IPS DF 4.7 (cell line): Measurements from ENCODE around the gene ACER2.

Experiments
- DNase-seq: peaks from one replicate; pipeline ENCODE4 v3.0.0-alpha.2; 2013; ENCODE audit warnings: low spot score; ENCODE audit errors: extremely low read depth

ACER2 gene

DNA sequence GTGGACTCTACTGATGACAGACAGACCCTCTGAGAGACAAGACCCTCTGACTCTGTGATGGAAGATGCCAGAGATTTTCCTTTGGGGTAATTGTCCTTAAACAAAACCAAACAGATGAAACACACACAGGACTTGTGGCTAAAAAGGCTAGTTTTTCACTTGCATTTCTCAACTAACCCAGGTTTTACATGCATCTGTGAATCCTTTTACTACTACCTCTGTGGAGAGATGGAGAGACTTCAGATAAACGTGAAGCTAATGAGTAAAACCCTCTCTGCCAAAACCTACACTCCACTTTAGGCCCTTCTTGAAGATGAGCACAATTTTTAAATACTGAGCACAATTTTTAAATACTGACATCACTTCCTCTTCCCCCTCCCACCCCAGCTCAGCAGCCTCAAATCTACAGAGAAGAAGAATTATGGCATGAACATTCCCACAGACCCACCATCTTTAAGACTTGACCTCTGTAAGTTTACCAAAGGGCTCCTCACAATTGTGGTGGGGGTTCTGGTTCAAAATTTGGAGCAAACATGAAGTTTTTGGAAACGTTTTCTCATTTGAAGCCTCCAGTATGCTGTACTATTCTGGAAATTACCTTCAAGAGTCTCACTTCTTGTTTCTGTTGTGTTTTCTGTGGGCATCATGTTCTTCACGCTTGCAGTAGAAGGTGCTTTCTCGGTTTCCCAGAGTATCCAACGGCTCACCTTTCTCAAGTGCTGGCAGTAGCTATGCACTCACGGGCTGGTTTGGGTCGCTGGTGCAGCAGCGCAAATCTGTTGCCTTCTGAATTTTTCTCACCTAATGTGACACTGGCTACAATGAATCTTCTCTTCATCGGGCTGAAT lies 42.7 kb downstream of the ACER2 start:
- no peak for DNase-seq

DNA sequence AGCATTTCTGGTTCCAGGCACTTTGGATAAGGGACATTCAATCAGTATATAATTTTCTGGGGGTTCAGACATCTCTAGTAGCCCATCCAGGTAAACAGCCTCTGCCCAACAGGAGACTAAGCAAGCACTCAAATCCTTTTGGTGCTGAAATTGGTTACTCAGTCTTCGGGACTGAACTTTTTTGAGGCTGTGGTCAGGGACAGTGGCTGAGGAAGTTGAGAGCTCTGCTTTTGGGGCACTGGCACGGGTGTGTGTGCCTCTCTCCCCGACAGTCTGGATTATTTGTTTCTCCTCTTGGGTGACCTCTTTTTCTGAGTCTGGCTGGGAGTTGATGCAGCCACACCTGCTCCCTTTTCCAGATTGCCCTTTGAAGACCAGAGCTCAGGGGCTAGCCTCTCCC lies 47.6 kb downstream of the ACER2 start:
- DNase-seq = no peak

DNA sequence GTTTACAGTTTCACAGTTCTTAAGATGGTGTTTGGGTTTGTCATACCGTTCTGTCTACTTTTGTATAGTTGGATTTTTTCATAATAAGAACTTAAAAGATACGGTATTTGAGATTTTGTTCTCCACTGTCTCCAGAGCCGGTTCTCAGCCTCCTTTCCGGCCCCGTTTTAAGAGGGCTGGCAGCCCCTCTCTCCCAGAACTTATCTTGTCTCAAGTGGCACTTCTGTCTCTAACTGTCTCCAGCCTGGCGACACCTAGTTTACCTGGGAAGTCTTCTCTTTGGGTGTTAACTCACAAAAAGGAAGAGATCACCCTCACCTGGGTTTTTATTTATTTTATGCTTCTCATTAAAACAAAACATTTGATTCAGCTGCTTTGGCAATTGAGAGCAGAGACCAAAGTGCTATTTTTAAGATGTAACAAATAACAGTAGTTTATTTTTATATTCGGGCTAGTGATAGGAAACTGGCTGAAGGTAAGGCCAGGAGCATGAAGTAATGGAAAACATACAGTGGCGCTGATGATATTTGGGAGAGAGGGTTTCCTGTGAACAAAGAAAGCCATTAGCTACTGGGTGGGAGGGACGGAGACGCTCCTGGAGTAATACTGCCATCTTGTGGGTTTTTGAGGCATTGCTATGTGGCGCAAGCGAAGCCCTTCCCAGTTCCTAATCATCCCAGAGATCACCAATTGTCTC lies 48.3 kb downstream of the ACER2 start:
- DNase-seq = peak; percentile 82

DNA sequence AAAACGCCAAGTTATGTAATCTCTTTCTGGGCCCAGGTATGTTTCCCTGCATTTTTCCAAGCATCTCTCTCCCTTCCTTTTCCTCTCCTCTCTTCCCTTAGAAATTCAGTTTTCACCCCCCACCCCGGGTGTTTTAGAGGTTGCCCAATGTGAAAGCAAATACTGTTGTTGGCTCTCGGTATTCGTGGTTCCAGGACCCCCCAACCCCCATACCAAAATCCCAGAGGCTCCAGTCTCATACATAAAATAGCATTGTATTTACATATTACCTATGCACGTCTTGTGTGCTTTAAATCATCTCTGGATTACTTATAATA lies 48.8 kb downstream of the ACER2 start:
- no peak for DNase-seq

DNA sequence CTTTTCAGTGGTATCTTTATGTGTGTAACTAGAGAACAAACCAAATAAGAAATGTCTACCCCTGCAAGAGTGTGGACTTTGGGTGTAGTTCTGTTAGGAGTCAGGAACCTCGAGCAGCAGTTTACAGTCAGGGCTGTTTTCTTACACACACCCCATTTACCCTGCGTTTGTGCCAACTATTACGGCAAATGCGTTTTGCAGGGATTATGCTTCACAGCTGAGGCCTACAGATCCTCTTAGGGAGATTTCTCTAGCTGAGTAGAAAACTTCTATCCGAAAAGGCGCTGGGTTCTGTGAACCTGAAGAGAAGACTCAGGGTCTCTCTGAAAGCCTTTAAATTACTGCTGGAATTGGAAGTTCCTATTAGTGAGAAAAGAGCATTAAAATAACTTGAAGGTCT lies 51.4 kb downstream of the ACER2 start:
- DNase-seq = no peak

DNA sequence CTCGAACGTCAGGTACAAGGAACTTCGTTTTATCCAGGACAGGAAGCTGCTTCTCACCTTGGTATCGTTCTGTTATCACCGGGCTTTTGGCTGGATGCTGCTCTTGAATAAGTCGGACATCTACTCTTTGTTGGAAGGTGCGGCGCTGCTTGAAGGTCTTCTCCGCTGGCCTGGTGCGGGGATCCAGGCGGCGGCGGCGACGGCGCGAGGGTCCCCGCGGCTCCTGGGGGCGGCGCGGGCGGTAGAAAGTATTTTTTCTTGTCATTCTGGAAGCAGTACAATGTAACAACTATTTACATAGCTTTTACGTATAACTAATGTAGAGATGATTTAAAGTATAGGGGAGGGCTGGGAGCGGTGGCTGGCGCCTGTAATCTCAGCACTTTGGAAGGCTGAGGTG lies 52.3 kb downstream of the ACER2 start:
- no peak for DNase-seq

DNA sequence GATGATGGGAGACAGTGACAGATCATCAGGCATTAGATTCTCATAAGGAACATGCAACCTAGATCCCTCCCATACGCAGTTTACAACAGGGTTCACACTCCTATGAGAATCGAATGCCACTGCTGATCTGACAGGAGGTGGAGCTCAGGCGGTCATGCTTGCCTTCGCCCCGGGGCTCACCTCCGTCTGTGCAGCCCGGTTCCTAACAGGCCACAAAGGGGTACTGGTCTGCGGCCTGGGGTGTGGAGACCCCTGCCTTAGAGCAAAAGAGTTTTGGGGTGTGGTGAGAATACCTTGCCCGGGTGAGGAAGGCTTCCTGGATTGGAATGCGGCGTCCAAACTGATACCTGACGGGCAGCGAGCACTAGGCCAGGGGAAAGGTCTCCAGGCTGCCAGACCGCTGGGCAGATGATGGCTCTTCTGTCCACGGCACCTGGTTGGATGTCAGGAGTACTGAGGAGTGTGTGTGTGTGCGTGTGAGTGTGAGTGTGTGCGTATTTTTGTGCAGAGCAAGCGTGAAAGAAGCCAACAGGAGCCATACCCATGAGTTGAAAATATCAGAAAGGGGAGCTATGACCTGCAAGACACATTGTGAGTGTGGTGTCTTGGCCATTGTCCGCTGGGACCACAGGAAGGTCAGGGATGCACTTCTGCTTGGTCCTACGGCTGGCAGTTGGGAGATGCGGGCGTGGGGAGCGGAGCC lies 55.4 kb downstream of the ACER2 start:
- no peak for DNase-seq

DNA sequence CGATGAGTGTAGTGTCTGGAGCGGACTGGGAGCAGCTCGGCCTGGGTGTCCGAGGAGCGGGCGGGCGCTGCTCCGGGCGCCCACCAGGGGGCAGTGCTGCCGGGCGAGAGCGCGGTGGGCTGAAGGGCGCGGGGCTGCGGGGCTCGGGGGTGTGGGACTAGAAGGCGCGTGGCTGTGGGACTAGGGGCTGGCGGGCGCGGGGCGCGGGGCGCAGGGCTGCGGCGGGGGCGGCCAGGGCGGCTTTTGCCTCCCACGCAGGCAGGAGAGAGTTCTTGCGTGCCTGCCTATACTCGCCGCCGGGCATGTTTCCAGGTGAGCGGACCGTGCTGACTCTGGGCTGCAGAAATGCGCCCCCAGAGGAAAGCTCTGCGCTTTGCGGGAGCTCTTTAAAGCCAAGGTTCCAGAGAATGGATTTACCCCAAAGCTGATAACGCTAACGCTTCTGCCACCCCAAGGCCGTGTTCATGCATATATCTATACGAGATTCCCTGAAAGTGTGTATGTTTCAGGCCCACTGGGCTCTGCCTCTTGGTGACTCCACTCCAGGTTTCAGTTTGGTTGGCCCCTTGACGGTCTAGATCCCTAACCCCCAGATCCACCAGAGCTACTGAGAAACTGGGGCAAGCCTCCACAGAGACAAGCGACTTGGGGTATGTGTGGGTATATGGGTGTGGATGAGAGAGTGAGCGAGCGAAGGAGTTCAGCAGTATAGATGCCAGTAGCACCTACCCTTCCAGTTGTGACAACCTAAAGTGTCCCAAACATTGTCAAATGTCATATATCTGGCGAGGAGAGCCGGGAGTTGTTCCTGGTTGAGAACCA lies 56.2 kb downstream of the ACER2 start:
- no peak for DNase-seq

DNA sequence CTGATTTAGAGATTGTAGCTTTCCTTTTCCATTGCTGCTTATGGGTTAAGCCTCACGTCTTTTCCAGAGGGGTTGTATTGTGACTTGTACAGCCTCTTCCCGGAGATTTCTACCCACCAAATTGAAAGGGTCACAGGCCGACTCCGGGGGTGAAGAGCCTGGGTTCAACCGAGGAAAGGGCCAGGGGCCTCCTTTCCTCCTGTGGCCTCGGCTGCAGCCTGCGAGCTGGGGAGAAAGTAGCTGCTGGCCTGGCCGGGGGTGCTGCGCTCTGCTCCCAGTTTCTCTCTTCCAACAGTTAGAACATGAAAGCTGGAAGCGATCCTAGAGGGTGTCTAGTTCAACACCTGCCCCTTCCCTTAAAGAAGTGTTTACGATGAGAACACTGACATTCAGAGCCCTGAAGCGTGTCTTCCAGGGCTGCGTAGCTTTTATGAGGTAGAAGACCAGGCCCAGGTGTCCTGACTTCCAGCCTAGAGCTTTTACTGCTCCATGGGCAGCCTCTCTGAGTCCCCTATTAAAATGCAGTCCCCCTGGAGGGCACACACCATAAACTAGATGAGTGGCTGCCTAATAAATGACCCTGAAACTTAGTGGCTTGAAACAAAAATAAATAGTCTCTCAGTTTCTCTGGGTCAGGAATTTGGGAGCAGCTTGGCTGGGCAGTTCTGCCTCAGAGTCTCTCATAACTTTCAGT lies 56.9 kb downstream of the ACER2 start:
- DNase-seq = no peak

DNA sequence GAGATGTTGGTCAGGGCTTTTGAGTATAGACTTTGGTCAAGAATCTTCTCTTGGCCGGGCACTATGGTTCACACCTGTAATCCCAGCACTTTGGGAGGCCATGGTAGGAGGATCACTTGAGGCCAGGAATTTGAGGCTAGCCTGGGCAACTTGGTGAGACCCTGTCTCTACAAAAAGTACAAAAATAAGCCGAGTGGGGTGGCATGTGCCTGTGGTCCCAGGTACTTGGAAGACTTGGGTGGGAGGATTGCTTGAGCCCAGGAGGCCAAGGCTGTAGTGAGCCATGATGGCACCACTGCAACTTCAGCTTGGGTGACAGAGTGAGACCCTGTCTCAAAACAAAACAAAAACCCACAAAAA lies 57.5 kb downstream of the ACER2 start:
- no peak for DNase-seq

DNA sequence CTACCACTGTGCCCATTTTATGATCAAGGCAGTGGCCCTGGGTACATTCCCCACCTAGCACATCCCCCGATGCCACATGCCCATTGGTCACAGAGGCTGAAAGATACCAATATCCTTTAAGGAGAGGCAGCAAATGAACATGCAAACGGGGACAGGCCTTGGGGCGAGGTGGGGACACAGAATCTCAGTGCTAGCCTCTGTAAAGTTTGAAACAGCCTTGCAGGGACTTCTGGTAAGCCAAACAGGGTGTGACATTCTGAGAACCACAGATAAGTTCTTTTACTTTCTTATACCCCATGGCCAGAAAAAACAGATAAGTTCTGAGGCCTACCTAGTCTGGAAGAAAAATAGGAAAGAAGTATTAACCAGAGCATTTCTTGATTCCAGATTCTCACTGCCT lies 60.5 kb downstream of the ACER2 start:
- DNase-seq = no peak

DNA sequence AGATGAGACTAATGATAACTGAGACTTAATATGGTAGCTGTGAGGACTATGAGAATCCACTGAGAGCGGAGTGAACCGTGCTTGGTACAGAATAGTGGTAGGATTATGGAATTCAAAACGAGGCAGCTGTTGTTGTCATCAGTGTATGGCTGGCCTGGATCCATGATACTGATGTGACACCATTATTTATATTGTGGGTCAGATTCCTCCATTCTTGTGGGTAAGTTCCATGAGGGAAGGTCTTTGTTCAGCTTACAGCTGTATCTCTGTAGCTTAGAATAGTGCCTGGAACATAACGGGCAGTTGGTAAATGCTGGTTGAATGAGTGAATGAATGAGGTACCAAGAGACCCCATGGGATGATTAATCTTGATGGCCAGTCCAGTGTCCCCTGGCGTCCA lies 61.8 kb downstream of the ACER2 start:
- no peak for DNase-seq

DNA sequence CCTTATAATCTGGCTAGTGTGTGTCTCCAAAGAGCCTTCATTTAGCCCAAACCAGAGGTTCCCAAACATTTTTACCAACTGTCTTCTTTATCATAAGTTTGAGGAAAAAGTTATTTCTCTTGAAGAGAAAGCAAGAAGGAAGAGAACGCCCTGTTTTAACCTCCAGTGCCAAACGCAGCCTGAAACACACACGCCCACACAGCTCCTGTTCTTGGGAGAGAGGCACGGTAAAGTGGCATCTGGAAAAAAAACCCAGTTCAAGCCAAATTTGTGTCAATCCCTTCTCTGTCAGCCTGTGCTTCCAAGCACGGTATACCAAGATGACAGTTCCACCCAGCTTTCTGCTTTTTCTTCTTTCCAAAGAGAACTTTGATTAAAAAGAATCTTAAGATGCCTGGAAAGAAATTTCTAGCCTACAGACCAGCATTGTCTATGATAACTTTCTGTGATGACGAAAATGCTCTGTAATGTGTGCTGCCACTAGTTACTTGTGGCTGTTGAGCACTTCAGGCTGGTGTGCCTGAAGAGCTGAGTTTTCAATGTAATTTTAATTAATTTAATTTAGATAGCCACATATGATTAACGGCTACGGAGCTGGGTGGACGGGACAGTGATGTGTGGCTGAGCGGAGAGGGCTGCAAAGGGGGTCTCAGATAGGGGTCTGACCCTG lies 62.3 kb downstream of the ACER2 start:
- no peak for DNase-seq

DNA sequence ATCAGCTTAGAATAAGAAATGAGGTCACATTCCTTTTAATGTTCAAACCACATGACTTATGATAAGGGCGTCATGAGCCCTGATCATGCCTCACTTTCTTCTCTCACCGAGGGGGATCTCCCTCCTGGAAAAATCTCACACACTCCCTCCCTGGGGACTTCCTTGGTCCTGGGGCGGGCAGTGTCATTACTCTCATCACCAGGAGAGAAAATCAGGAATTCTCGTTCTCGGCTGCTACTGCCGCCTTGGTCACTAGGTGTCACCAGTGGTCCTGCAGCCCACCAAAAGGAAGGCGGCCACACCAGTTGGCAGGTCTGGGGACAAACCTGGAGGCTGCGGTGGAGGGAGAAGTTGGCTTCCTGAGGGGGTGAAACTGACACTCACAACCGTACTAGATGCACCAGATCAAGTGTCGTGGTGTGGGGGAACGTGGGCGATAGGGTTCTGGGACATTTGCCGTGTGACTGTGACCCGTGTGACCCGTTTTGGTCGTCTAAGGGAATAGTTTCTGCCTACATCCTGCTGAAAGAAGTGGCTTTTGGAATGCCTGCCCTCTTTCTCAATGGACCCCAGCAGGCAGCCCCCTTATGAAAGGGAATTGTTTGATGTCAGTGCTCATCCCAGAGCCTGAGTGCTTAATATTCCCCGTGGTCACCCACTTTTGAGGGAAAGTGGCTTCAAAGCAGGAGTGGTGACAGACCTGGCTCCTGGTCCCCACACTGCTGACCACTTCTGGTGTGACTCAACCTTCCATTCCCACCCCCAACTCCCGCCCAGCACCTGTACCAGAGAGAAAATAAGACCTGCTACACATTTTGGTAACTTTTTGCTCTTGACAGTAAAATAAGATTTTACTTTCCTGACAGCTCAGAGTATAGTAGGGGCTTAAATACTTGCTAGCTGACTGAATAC lies 63.2 kb downstream of the ACER2 start:
- no peak for DNase-seq

DNA sequence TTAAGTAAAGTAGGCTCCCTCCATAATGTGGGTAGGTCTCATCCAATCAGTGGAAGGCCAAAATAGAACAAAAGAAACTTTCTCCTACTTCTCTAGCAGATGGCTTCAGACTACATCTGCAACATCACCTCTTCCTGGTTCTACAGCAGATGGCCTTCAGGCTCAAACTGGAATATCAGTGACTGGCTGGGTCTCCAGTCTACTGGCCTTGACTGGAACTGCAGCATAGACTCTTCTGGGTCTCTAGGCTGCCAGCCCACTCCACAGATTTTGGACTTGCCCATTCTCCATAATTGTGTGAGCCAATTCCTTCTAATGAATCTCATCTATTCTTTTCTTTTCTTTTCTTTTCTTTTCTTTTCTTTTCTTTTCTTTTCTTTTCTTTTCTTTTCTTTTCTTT lies 64.8 kb downstream of the ACER2 start:
- no peak for DNase-seq

DNA sequence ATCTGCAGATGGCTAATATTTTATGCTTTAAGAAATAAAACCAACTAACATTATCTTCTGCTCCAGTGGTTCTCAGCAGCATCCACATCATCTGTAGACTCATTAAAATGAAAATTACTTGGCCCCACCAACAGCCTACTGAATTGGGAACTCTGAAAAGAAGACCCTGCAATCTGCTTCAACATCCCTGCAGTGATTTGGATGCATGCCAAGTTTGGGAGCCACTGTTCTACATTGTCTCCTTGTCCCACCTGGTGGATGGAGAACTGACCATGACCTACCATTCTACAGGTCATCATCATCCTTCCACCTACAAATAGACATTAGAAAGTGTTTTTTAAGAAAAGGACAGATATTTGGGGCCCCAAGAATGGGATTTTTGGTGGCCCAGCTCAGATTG lies 71.1 kb downstream of the ACER2 start:
- no peak for DNase-seq

DNA sequence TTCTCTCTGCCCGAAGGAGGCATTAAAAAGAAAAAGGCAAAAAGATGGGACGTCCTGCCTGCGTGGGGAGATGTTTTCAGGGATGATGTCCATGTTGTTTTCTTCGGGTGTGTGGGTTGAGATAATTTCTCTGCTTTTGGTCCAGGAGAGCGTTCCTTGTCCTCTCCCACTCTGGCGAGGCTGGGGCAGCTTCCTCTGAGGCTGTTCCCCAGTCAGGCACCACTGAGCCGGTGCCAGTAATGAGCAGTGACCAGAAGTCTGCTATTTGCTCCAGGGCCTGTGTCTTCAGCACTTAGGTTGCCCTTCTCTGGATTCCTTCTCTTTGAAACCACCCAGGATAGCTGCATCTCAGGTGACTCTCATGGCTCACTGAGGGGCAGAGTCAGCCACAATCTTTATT lies 71.5 kb downstream of the ACER2 start:
- DNase-seq = no peak

DNA sequence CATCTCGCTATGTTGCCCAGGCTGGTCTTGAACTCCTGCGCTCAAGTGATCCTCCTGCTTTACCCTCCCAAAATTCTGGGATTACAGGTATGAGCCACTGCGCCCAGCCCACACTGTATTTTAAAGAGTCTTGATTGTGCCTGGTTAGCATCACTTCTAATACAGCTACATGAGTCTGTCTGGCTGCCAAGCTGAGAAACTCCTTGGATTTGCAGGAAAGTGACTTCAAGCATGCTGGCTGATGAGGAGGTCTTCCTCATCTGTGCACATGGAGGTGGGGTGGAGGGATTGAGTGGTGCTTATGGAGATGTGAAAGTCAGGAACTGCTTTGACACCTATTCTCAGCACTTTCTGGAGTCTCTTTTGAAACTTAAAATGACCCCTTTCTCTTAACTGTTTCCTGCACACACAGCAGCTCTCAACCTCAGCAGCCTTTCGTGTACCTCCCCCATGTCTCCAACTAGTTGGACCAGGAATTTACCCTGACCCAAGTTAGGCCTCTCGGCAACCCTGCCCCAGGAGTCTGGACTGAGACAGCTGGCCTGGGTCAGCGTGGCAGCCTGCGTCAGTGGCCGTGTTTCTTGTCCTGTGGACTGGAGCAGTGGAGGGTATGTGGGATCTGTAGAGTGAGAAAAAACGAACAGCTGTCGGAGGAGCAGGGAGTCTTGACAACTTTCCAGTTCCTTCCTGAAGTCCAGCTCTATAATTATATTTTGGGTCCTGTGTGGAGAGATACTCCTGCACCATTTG lies 72.5 kb downstream of the ACER2 start:
- no peak for DNase-seq

DNA sequence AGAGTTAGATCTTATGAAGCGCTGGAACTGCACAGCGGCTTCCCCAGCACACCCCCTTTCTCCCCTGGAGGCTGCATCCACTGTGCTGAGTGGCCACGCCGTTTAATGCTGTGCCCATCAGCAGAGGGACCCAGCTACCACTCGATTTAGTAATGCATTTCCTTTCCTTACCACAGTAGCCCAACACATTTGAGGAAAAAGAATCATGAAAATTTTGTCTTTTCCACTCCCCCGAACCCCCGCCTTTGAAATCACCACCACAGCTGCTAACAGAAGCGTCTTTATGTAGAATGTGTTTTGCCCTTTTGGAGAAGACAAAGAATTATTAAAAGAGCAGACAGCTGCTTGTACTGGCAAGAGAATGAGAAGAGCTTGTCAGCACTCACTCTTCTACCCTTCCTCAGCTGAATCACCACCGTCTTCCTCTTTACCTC lies 73.2 kb downstream of the ACER2 start:
- no peak for DNase-seq
